A673 (cell line): ENCODE results near the gene PDIK1L. TPM values are rescaled to one million over a fixed set of nuclear protein-coding genes. Genes with fewer than 3 reads are reported as not detected.

Experiments used
- BruUV-seq: library from RNA; stranded (reverse); fragments of 400-500 nt; replicated peaks from 2 replicates; lab custom pipeline; 2021; lab: Mats Ljungman, UMichigan
- CTCF ChIA-PET: fragments of 300-600 bp; sonication (Branson Sonifier 250); formaldehyde crosslinking; loops from one replicate; lab custom pipeline; 2022; ENCODE audit warnings: antibody characterized with exemption; lab: Charles Lee
- POLR2A ChIA-PET: fragments of 300-600 bp; sonication (Branson Sonifier 250); formaldehyde crosslinking; loops from one replicate; lab custom pipeline; 2022; ENCODE audit warnings: antibody characterized with exemption; ENCODE audit not compliant: low non-redundant PET; lab: Charles Lee
- DNase-seq: peaks from one replicate; pipeline ENCODE4 v3.0.0-alpha.2; 2015; ENCODE audit warnings: low spot score
- H3K27ac ChIP-seq: fragments of 200-600 bp; sonication (generic); 2 replicates; pipeline ENCODE4 v1.5.1; 2016; ENCODE audit warnings: mixed run types, low read depth, mild to moderate bottlenecking, mixed read lengths, antibody characterized with exemption, low read length; ENCODE audit not compliant: poor library complexity, severe bottlenecking
- H3K27me3 ChIP-seq: fragments of 200-600 bp; sonication (generic); replicated peaks from 2 replicates; pipeline ENCODE4 v1.6.1; 2017; ENCODE audit warnings: mixed run types, low read depth, mild to moderate bottlenecking, mixed read lengths, antibody characterized with exemption, low read length; ENCODE audit not compliant: insufficient read depth, poor library complexity
- H3K36me3 ChIP-seq: fragments of 200-600 bp; sonication (generic); 2 replicates; pipeline ENCODE4 v1.6.1; 2016; ENCODE audit warnings: mixed run types, mild to moderate bottlenecking, mixed read lengths, antibody characterized with exemption, low read length; ENCODE audit not compliant: insufficient read depth, poor library complexity, severe bottlenecking
- H3K4me1 ChIP-seq: fragments of 200-600 bp; sonication (generic); 2 replicates; pipeline ENCODE4 v1.6.1; 2017; ENCODE audit warnings: mixed run types, mild to moderate bottlenecking, mixed read lengths, antibody characterized with exemption, low read length; ENCODE audit not compliant: insufficient read depth, poor library complexity, severe bottlenecking
- H3K4me3 ChIP-seq: fragments of 200-600 bp; sonication (generic); 2 replicates; pipeline ENCODE4 v1.5.1; 2016; ENCODE audit warnings: low read depth, mixed run types, mild to moderate bottlenecking, mixed read lengths, low read length; ENCODE audit not compliant: poor library complexity, severe bottlenecking
- H3K9me3 ChIP-seq: fragments of 200-600 bp; sonication (generic); 2 replicates; pipeline ENCODE4 v1.6.1; 2016; ENCODE audit warnings: mixed run types, low read depth, mild to moderate bottlenecking, mixed read lengths, antibody characterized with exemption, low read length; ENCODE audit not compliant: poor library complexity, severe bottlenecking
- CTCF ChIP-seq: fragments of 300-800, 200-600 bp; sonication (generic); conservative IDR thresholded peaks from 2 replicates; pipeline ENCODE4 v1.5.1; 2017; ENCODE audit warnings: low read depth, mild to moderate bottlenecking, antibody characterized with exemption, low read length, moderate library complexity, mixed read lengths
- EZH2 ChIP-seq: fragments of 200-600 bp; sonication (generic); IDR thresholded peaks from 2 replicates; pipeline ENCODE4 v1.6.1; 2017; ENCODE audit warnings: borderline replicate concordance, low read depth, mild to moderate bottlenecking, mixed read lengths, antibody characterized with exemption, low read length; ENCODE audit not compliant: poor library complexity, severe bottlenecking
- intact Hi-C: fragments of 100-400 bp; cut with micrococcal nuclease; formaldehyde crosslinking; loops from one replicate; pipeline ENCODE4 v1.10.0; 2022; ENCODE audit not compliant: unreplicated experiment
- total RNA-seq: library from RNA; stranded (reverse); gene quantifications from 2 replicates; pipeline ENCODE4 v1.2.3, GENCODE V29; 2021

The PDIK1L gene
- total RNA-seq, 1 experiment from 2014 or later, result 12.9 TPM

- Histone ChIP-seq H3K27ac (no peak overlapping the region), H3K27me3 (no peaks in the 10 kb centered on the region), H3K4me1 (no peaks in the 10 kb centered on the region), H3K9me3 (no peaks in the 10 kb centered on the region), H3K36me3 (no peaks in the 10 kb centered on the region), H3K4me3 (no peak overlapping the region)
- TF ChIP-seq EZH2 (no peak), CTCF (no peak)
- intact Hi-C loops, result no loop called here
- DNase-seq, result no peak
- ChIA-PET CTCF (interaction anchor here (0.7 kb wide), 1 partner anchor 253 kb away, joined by 6 read pairs; no protein-coding TSS in a partner anchor), POLR2A (interaction anchor here (0.6 to 0.7 kb wide), 2 partner anchors 17 to 261 kb away, joined by 4 to 5 read pairs; no protein-coding TSS in a partner anchor)
- BruUV-seq, result no TSS peak
Observed at GRCh38 chr1:26142159-26142558, 30.5 kb downstream of the PDIK1L start.

GRCh38 chr1:26145041-26145959, 33.7 kb downstream of the PDIK1L start:
- Histone ChIP-seq H3K27ac (no peak overlapping the region), H3K4me1 (no peaks in the 10 kb centered on the region), H3K4me3 (no peak overlapping the region), H3K9me3 (no peaks in the 10 kb centered on the region), H3K27me3 (no peaks in the 10 kb centered on the region), H3K36me3 (no peaks in the 10 kb centered on the region)
- ChIA-PET POLR2A (no interaction called here), CTCF (interaction anchor here (0.5 to 1.6 kb wide), 14 partner anchors 11 to 555 kb away, joined by 3 to 30 read pairs (median 4); partner anchors contain the start of genes CEP85 and ZNF593)
- peak; percentile 87 for DNase-seq
- intact Hi-C loops, result loop anchor here (1.0 to 5.0 kb wide), 3 partner anchors 40 to 248 kb away; no protein-coding TSS in a partner anchor
- no TSS peak for BruUV-seq
- TF ChIP-seq CTCF (peak; percentile 69), EZH2 (no peak)

GRCh38 chr1:26145960-26146294, 34.3 kb downstream of the PDIK1L start:
- DNase-seq, result no peak
- no peaks in the 10 kb centered on the region for H3K36me3 ChIP-seq
- BruUV-seq, result no TSS peak
- no peaks in the 10 kb centered on the region for H3K27me3 ChIP-seq
- ChIA-PET POLR2A (no interaction called here), CTCF (interaction anchor here (0.5 to 1.6 kb wide), 4 partner anchors 23 to 1199 kb away, joined by 4 to 8 read pairs (median 5); no protein-coding TSS in a partner anchor)
- H3K4me1 ChIP-seq, result no peaks in the 10 kb centered on the region
- TF ChIP-seq CTCF, result no peak
- no peak for TF ChIP-seq EZH2
- H3K4me3 ChIP-seq, result no peak overlapping the region
- no peaks in the 10 kb centered on the region for H3K9me3 ChIP-seq
- H3K27ac ChIP-seq, result no peak overlapping the region
- intact Hi-C loops, result loop anchor here (1.0 to 5.0 kb wide), 3 partner anchors 41 to 249 kb away; no protein-coding TSS in a partner anchor
